Liver (tissue), 9 donors: ENCODE data around the gene EPX. TPM values are rescaled to one million over a fixed set of nuclear protein-coding genes. Genes with fewer than 3 reads are reported as not detected.
A peak's percentile ranks its signal among the peaks of the same experiment; 100 is the strongest.

Experiments
- DNase-seq: peaks from one replicate; pipeline ENCODE4 v3.0.0-alpha.2; 2017; ENCODE audit warnings: low spot score
- H3K27ac ChIP-seq, 2 donors: one replicate each; pipeline ENCODE4 v1.7.0; 2013; ENCODE audit warnings: inconsistent platforms in 2 of 2, low read length in 2 of 2, control low read depth in 1 of 2, low read depth in 1 of 2, mild to moderate bottlenecking in 1 of 2
- H3K27me3 ChIP-seq, 4 donors: one replicate each; pipeline versions ENCODE4 v1.6.1 to v1.7.0; 2013; ENCODE audit warnings: low read length in 3 of 4, inconsistent platforms in 1 of 4, mild to moderate bottlenecking in 1 of 4, moderate library complexity in 1 of 4; ENCODE audit not compliant: control insufficient read depth in 4 of 4, insufficient read depth in 4 of 4
- H3K36me3 ChIP-seq, 4 donors: one replicate each; pipeline versions ENCODE4 v1.6.1 to v1.7.0; 2013; ENCODE audit warnings: low read length in 3 of 4, mild to moderate bottlenecking in 3 of 4, low read depth in 1 of 4, moderate library complexity in 1 of 4; ENCODE audit not compliant: control insufficient read depth in 4 of 4, insufficient read depth in 3 of 4
- H3K4me1 ChIP-seq, 4 donors: one replicate each; pipeline versions ENCODE4 v1.6.1 to v1.7.0; 2013; ENCODE audit warnings: low read length in 3 of 4, mild to moderate bottlenecking in 3 of 4, moderate library complexity in 1 of 4; ENCODE audit not compliant: control insufficient read depth in 4 of 4, insufficient read depth in 4 of 4
- H3K4me3 ChIP-seq, 3 donors: one replicate each; pipeline versions ENCODE4 v1.6.1 to v1.7.0; 2013; ENCODE audit warnings: low read length in 3 of 3, control low read depth in 1 of 3, low read depth in 1 of 3, mild to moderate bottlenecking in 1 of 3
- H3K9ac ChIP-seq, 2 donors: one replicate each; pipeline ENCODE4 v1.7.0; 2013; ENCODE audit warnings: low read length in 2 of 2, mild to moderate bottlenecking in 2 of 2, moderate library complexity in 2 of 2, control low read depth in 1 of 2, low read depth in 1 of 2
- H3K9me3 ChIP-seq, 4 donors: one replicate each; pipeline versions ENCODE4 v1.6.1 to v1.7.0; 2013; ENCODE audit warnings: low read length in 3 of 4; ENCODE audit not compliant: control insufficient read depth in 4 of 4
- EGR1 ChIP-seq, 2 donors: IDR thresholded peaks; 2 replicates each; pipeline ENCODE4 v1.6.1; 2016 to 2018; ENCODE audit warnings: antibody characterized with exemption in 2 of 2, low read depth in 2 of 2
- FOXA1 ChIP-seq: IDR thresholded peaks from 2 replicates; pipeline ENCODE4 v1.6.1; 2016; ENCODE audit warnings: antibody characterized with exemption
- FOXA2 ChIP-seq: IDR thresholded peaks from 2 replicates; pipeline ENCODE4 v1.6.1; 2016; ENCODE audit warnings: antibody characterized with exemption
- GABPA ChIP-seq, 2 donors: IDR thresholded peaks in 1 of 2; conservative IDR thresholded peaks in 1 of 2; 2 replicates each; pipeline ENCODE4 v1.6.1; 2016; ENCODE audit warnings: antibody characterized with exemption in 2 of 2, mild to moderate bottlenecking in 1 of 2, moderate library complexity in 1 of 2
- HNF4A ChIP-seq, 2 donors: conservative IDR thresholded peaks; 2 replicates each; pipeline ENCODE4 v1.6.1; 2016; ENCODE audit warnings: antibody characterized with exemption in 2 of 2, mild to moderate bottlenecking in 2 of 2
- HNF4G ChIP-seq: IDR thresholded peaks from 2 replicates; pipeline ENCODE4 v1.6.1; 2016; ENCODE audit warnings: antibody characterized with exemption
- JUND ChIP-seq, 2 donors: IDR thresholded peaks; 2 replicates each; pipeline ENCODE4 v1.6.1; 2016; ENCODE audit warnings: antibody characterized with exemption in 2 of 2
- NR2F2 ChIP-seq: IDR thresholded peaks from 2 replicates; pipeline ENCODE4 v1.6.1; 2016; ENCODE audit warnings: antibody characterized with exemption
- RAD21 ChIP-seq, 2 donors: IDR thresholded peaks; 2 replicates each; pipeline ENCODE4 v1.6.1; 2016; ENCODE audit warnings: antibody characterized with exemption in 2 of 2, mild to moderate bottlenecking in 2 of 2
- REST ChIP-seq: IDR thresholded peaks from 2 replicates; pipeline ENCODE4 v1.6.1; 2016; ENCODE audit warnings: antibody characterized with exemption, mild to moderate bottlenecking
- RXRA ChIP-seq, 2 donors: IDR thresholded peaks; 2 replicates each; pipeline ENCODE4 v1.6.1; 2017 to 2018; ENCODE audit warnings: antibody characterized with exemption in 2 of 2, mild to moderate bottlenecking in 1 of 2
- SP1 ChIP-seq: IDR thresholded peaks from 2 replicates; pipeline ENCODE4 v1.6.1; 2018; ENCODE audit warnings: antibody characterized with exemption, mild to moderate bottlenecking
- TAF1 ChIP-seq: conservative IDR thresholded peaks from 2 replicates; pipeline ENCODE4 v1.6.1; 2016; ENCODE audit warnings: antibody characterized with exemption, mild to moderate bottlenecking
- YY1 ChIP-seq: IDR thresholded peaks from 2 replicates; pipeline ENCODE4 v1.6.1; 2016; ENCODE audit warnings: antibody characterized with exemption, mild to moderate bottlenecking
- WGBS: extraction: QIAGEN DNeasy Blood & Tissue Kit; methylation state at CpG from one replicate; pipeline ENCODE4 v1.1.7; 2013; 5-methylcytosine and 5-hydroxymethylcytosine counted together
- polyA plus RNA-seq, 2 donors: library from polyadenylated mRNA; stranded (reverse) in 1 of 2; unstranded in 1 of 2; fragments of 200-250 nt in 1 of 2; fragments of >200 nt in 1 of 2; fragmentation: Nextera tagmentation in 1 of 2; extraction: Ambion mirVana in 1 of 2; gene quantifications; one replicate each; pipeline versions ENCODE4 v1.2.1 to v1.2.3, GENCODE V29; 2013 to 2015
- total RNA-seq, 2 donors: library from RNA; depleted of rRNA; stranded (reverse); fragments of >200 nt; gene quantifications; one replicate each; pipeline ENCODE4 v1.2.3, GENCODE V29; 2014
- TF ChIP-seq, protein P1 (sequence below): IDR thresholded peaks from 2 replicates; pipeline ENCODE4 v1.6.1; 2016; ENCODE audit warnings: antibody characterized with exemption
- TF ChIP-seq, protein P2 (sequence below): IDR thresholded peaks from 2 replicates; pipeline ENCODE4 v1.6.1; 2016; ENCODE audit warnings: antibody characterized with exemption
- TF ChIP-seq, protein P3 (sequence below): IDR thresholded peaks from 2 replicates; pipeline ENCODE4 v1.6.1; 2016; ENCODE audit warnings: antibody characterized with exemption
- TF ChIP-seq, protein P4 (sequence below): fragments of 150-350 bp; IDR thresholded peaks from 2 replicates; pipeline ENCODE4 v1.5.1; 2017; ENCODE audit warnings: improper control_type of control experiment, low read depth, low read length; ENCODE audit not compliant: missing input control
- donor health status: healthy.
- donor health status: healthy.
- donor health status: healthy.
- donor health status: healthy.
- donor health status: healthy.

Gene EPX
- total and polyA plus RNA-seq, 4 donors, result 0.09 to 10.0 TPM; not detected in 2

- H3K4me1 ChIP-seq, result no peaks in the 10 kb centered on the region
- no peak for DNase-seq
- WGBS, result 58% methylated on average over 4 of the region's 4 CpGs
- no peaks in the 10 kb centered on the region for H3K36me3 ChIP-seq
- TF ChIP-seq YY1 (no peak), GABPA (IDR thresholded peaks at IDR 0.05 in 1 of 2, conservative IDR thresholded peaks at IDR 0.05 in 1 of 2) (no peak), SP1 (no peak)
- TF ChIP-seq, protein P1, sequence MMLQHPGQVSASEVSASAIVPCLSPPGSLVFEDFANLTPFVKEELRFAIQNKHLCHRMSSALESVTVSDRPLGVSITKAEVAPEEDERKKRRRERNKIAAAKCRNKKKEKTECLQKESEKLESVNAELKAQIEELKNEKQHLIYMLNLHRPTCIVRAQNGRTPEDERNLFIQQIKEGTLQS, result no peak
- no peak overlapping the region for H3K9ac ChIP-seq
- no peak overlapping the region for H3K4me3 ChIP-seq
- peaks cover 0 to 4% (median 0%) of the 10 kb centered on the region in 4 donors for H3K27me3 ChIP-seq
- no peak overlapping the region for H3K27ac ChIP-seq
- H3K9me3 ChIP-seq, result no peaks in the 10 kb centered on the region
Measured at GRCh38 chr17:58170622-58171021, 21.9 kb upstream of the EPX start.

- Histone ChIP-seq H3K36me3 (no peaks in the 10 kb centered on the region), H3K9me3 (no peaks in the 10 kb centered on the region), H3K9ac (no peak overlapping the region), H3K27ac (no peak overlapping the region), H3K4me1 (no peaks in the 10 kb centered on the region), H3K4me3 (no peak overlapping the region), H3K27me3 (peaks cover 0 to 2% (median 0%) of the 10 kb centered on the region in 4 donors)
- 39% methylated on average over 2 of the region's 2 CpGs for WGBS
- no peak for TF ChIP-seq FOXA1
- TF ChIP-seq, protein P2, sequence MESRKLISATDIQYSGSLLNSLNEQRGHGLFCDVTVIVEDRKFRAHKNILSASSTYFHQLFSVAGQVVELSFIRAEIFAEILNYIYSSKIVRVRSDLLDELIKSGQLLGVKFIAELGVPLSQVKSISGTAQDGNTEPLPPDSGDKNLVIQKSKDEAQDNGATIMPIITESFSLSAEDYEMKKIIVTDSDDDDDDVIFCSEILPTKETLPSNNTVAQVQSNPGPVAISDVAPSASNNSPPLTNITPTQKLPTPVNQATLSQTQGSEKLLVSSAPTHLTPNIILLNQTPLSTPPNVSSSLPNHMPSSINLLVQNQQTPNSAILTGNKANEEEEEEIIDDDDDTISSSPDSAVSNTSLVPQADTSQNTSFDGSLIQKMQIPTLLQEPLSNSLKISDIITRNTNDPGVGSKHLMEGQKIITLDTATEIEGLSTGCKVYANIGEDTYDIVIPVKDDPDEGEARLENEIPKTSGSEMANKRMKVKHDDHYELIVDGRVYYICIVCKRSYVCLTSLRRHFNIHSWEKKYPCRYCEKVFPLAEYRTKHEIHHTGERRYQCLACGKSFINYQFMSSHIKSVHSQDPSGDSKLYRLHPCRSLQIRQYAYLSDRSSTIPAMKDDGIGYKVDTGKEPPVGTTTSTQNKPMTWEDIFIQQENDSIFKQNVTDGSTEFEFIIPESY, result no peak
- no peak for TF ChIP-seq YY1
- TF ChIP-seq, protein P3, sequence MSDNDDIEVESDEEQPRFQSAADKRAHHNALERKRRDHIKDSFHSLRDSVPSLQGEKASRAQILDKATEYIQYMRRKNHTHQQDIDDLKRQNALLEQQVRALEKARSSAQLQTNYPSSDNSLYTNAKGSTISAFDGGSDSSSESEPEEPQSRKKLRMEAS, result no peak
- TF ChIP-seq, protein P4, sequence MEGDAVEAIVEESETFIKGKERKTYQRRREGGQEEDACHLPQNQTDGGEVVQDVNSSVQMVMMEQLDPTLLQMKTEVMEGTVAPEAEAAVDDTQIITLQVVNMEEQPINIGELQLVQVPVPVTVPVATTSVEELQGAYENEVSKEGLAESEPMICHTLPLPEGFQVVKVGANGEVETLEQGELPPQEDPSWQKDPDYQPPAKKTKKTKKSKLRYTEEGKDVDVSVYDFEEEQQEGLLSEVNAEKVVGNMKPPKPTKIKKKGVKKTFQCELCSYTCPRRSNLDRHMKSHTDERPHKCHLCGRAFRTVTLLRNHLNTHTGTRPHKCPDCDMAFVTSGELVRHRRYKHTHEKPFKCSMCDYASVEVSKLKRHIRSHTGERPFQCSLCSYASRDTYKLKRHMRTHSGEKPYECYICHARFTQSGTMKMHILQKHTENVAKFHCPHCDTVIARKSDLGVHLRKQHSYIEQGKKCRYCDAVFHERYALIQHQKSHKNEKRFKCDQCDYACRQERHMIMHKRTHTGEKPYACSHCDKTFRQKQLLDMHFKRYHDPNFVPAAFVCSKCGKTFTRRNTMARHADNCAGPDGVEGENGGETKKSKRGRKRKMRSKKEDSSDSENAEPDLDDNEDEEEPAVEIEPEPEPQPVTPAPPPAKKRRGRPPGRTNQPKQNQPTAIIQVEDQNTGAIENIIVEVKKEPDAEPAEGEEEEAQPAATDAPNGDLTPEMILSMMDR, result peak; percentile 33
- peak; percentile 60 for TF ChIP-seq REST
- TF ChIP-seq EGR1 (IDR thresholded peaks at IDR 0.05; ENCODE audit: low read depth in 2 of 2), result no peak
- no peak for TF ChIP-seq HNF4G
- no peak for TF ChIP-seq FOXA2
- no peak for TF ChIP-seq HNF4A (conservative IDR thresholded peaks at IDR 0.05)
- peak in 1 of 2 donors; percentile 28 for TF ChIP-seq RXRA (IDR thresholded peaks at IDR 0.05)
- TF ChIP-seq SP1, result no peak
- peak; percentile 49 to 64 for TF ChIP-seq RAD21 (IDR thresholded peaks at IDR 0.05)
- no peak for TF ChIP-seq GABPA (IDR thresholded peaks at IDR 0.05 in 1 of 2, conservative IDR thresholded peaks at IDR 0.05 in 1 of 2)
- TF ChIP-seq TAF1, result no peak
- TF ChIP-seq, protein P1, result no peak
- TF ChIP-seq JUND (IDR thresholded peaks at IDR 0.05), result no peak
- TF ChIP-seq NR2F2, result no peak
- DNase-seq, result no peak
Measured at GRCh38 chr17:58172369-58173071, 20.0 kb upstream of the EPX start.
